Measurements from ENCODE around the gene TPRX2.
"Not testable (repeated sequence)": the region's sequence is repeated elsewhere in the genome, so short reads cannot be mapped to it uniquely, and the experiment has no call there.

The TPRX2 gene

DNA sequence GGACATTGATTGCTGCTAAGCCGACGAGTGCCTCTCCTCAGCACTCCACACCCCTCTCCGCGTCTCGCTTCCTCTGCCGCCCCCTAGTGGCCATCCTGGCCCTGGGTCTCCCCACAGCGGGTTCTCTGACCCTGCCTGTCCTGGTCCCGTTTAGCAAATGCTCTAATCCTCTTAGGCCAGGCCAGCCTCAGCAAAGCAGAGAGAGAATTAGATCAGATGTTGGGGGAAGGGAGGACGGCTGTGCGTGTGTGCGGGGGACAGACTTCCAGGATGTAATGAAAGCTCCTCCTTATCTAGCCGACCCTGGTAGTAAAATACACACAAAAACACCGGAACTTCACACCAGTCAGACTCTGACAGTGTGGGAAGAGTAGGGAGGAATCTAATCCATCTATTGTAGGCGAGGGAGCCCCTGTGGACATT, 4.5 kb downstream of the TPRX2 start:
- peak; percentile 95 for DNase-seq

- no peak for DNase-seq
Measured at GRCh38 chr19:47865166-47865565, 6.1 kb downstream of the TPRX2 start.

DNA sequence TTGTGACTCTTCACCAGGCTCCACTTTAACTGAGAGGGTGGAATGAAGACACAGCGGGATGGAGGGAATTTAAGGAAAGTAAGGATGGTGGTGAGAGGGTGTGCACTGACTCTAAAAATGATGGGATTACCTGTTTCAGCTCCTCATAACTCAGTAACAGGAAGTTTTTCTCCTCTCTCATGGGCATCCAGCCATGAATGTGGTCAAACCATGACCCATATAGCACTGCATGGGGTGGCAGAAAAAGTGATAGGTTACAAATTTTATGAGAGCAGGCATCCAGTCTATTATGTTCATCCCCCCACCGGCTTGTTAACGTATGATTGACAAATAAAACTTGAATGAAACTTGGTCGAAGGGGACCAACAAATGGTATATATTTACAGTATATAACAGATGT, 19.9 kb downstream of the TPRX2 start:
- no peak for DNase-seq

- not testable (repeated sequence) for DNase-seq
Measured at GRCh38 chr19:47879385-47879784, 20.4 kb downstream of the TPRX2 start.

DNA sequence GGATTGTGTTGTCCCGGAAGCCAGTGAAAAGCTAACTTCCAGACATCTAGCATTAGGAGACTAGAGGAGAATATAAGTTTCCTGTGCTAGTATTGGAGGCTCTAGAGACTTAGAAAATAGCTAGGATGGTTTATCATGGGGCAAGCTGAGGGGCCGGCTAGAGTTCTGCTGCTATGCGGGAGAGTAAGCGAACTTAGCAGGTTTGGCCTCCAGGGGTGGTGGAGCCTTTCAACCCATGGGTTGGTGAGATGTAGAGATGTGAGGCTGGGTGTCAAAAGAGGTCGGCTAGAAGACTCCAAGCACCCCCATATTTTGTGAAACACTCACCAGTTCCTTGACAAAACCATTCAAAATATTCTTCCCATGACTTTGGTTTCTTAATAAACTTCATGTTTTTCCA, 22.7 kb downstream of the TPRX2 start:
- DNase-seq = no peak

DNA sequence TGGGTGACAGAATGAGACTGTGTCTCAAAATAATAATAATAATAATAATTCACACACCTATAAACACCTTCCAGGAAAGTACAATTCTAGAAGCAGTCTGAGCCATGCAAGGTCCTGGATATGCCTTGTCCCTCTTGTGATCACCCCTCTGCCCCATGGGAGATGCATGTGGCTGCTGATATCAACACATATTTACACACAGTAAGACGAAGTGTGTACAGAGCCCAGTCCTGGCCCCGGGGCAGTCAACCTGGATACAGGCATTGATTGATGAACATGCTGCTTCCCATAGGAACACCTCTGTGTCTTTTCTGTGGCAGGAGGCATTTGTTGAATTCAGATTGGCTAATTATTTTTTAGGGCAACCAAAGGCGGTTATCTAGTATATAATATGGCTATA, 23.9 kb downstream of the TPRX2 start:
- DNase-seq = no peak

- DNase-seq = no peak
Measured at GRCh38 chr19:47885067-47885463, 26.0 kb downstream of the TPRX2 start.

DNA sequence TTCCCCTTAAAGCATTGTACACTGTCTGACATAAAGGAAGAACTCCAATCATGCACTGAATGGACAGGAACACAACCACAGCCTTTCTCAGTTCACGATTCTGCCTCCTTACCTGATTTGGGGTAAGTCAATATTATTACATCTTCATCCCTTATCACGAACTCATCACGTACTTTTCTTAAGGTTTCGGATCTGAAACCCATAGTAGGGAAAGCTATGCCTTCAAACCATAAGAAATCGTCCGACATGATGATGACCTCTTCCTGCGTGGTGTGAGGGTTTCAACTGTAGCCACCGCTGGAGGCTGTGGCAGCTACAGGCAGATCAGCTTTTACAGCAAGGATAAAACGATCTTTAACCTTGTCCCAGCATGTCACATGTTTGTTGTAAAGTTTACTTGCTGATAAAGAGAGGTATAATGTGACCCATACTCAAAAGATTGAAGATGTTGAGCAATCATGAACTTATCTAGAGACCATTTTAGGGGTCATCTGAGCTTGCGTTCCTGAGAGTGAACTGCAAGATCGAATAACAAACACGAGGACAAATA, 27.1 kb downstream of the TPRX2 start, which contains the start of gene SULT2A1:
TSS of gene SULT2A1 (minus strand) at position 306 of the 550 bp plus-strand sequence. CDS start at position 248, 58 bp downstream.
- DNase-seq = no peak

DNA sequence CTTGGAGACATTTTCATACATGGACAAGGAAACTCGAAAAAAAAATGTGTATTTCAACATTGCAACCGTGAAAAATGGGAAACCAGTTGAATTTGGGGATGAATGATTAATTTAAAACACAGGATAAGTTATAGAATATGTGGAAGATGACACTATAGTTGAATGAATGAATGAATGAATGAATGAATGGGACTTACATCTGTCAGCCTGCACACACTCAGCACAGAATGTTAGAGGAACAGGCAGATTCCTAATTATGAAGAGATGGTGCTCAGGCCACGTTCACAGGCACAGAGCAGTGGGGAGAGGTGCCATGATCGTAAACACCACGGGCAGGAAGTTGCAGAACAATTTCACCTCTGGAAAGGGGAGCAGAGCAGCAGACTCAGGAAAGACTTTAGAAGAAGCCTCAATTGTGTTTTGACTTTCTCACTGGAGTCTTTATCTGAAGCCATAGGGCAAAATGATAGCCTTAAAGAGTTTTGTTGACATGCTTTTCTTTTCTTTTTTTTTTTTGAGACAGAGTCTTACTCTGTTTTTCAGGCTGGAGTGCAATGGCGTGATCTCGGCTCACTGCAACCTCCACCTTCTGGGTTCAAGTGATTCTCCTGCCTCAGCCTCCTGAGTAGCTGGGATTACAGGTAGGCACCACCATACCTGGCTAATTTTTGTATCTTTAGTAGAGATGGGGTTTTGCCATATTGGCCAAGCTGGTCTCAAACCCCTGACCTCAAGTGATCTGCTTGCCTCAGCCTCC, 32.0 kb downstream of the TPRX2 start:
- no peak for DNase-seq

GRCh38 chr19:47891622-47891922, 32.5 kb downstream of the TPRX2 start:
- no peak for DNase-seq

DNA sequence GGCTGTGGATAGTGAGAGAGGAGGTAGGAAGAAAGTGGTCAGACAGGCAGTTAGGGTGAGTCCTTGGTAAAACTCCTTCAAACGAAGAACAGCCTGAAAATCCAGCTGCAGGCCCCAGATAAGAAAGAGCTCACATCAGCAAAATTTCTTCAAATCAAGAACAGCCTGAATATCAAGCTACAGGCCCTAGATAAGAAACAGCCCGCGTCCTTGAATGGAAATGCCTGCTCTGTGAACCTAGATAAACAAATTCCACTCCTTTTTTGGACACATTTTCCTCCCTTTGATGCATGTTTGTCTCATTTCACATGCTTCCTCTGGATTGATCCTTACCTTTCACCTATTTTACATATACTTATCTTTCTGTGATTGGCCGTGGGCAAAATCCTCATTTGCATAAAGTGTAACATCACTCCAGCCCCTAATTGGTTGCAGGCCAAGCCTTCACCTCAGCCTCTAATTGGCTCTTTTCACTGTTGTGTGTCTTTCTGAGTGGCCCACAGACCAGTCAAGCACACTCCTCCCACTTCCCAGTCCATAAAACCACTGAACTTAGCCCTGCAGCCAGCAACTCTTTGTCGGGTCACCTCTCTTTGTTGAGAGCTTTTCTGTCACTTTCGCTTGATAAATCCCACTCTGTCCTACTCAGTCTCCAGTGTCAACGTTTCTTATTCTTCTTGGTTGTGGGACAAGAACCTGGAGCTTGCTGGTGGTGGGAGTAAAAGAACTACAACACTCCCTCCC, 33.1 kb downstream of the TPRX2 start:
- no peak for DNase-seq

DNA sequence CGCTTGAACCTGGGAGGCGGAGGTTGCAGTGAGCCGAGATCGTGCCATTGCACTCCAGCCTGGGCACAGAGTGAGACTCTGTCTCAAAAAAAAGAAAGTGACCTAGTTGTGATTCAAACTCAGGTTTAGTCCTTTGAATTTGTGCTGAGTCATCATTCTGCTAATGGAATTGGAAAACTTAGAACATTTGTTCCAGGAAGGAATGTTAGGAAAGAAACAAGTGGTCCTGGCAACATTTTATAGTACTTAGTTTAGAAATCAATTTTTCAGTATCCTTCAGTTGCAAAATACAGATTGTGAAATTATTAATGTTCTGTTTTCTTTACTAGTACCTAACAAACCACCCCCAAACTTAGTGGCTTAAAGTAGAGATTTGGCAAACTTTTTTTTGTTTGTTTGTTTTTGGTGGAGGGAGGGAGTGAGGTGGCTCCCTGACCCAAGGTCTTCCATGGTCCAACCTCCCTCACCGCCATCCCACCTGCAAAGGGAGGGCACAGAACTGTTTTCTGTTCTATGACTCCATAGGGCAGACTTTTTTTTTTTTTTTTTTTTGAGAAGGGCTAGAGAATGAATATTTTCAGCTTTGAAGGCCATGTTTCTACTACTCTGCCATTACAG, 36.2 kb downstream of the TPRX2 start:
- no peak for DNase-seq

DNA sequence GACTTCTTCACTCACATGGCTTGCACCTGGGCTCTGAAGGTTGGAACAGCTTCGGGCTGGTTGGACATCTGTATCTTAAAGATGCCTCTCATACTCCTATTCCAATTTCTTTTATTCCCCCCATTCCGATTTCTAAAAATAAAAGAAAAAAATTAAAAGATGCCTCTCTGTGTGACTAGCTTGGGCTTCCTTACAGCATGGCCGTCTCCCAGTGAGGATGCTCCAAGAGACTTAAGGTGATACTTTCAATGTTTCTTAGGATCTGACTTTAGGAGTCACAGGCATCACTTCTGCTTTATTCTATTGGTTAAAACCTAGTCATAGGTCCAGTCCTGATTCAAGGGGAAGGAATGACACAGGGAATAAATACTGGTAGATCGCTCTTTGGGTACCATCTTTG, 37.0 kb downstream of the TPRX2 start:
- no peak for DNase-seq

GRCh38 chr19:47896773-47897172, 37.7 kb downstream of the TPRX2 start:
- DNase-seq = no peak

DNA sequence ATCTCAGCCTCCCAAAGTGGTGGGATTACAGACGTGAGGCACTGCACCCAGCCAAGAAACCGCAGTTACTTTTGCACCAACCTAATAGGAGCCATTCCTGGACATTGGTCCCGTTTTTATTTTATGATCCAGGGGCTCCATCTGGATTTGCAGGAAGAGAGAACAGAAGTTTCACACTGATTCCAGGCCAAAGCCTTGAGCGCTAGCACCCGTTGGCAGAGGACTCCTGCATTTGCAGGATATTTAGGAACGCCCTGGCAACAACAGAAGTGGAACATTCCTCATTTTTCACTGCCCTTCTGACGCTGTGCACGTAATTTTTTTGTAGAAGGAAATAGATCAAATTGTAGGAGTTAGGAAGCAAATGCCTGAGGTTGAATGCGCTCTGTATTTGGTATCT, 38.8 kb downstream of the TPRX2 start:
- DNase-seq = no peak

GRCh38 chr19:47899335-47899734, 40.3 kb downstream of the TPRX2 start:
- DNase-seq = no peak

DNA sequence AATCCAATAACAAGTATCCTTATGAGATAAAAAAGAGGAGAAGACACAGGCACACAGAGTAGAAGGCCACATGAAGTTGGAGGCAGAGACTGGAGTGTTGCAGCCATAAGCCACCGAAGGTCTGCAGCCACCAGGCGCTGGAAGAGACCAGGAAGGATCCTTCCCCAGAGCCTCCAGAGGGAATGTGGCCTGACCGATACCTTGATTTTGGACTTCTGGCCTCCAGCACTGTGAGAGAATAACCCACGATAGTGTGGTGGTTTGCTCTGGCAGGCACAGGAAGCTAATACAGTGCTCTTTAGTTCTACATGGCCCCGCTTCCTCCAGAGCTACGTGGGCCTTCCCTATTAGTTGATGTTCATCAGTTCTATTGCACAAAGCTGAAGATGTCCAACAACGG, 42.3 kb downstream of the TPRX2 start:
- DNase-seq = no peak

- not testable (repeated sequence) for DNase-seq
Measured at GRCh38 chr19:47909350-47909749, 50.3 kb downstream of the TPRX2 start.

DNA sequence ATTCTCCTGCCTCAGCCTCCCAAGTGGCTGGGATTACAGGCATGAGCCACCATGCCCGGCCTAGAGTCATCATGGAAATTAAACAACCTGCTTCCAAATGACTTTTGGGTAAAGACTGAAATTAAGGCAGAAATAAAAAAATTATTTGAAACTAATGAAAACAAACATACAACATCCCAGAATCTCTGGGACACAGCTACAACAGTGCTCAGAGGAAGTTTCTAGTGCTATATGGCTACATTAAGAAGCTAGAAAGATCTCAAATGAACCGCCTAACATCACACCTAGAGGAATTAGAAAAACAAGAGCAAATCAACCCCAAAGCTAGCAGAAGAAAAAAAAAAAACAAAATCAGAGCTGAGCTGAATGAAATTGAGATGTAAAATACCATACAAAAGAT, 51.2 kb downstream of the TPRX2 start:
- DNase-seq = not testable (repeated sequence)

Measured in 8988T (cell line).